ENCODE data around the gene DMXL1. TPM values are rescaled to one million over a fixed set of nuclear protein-coding genes. Genes with fewer than 3 reads are reported as not detected.

The DMXL1 gene
- total RNA-seq, 1 experiment from 2014 or later = 30.0 TPM

GRCh38 chr5:119174578-119175163, 103.8 kb downstream of the DMXL1 start:
- no peaks in the 10 kb centered on the region for H3K4me1 Mint-ChIP-seq (ENCODE audit: low read depth, unreplicated experiment)
- H3K36me3 ChIP-seq (ENCODE audit: control insufficient read depth, insufficient read depth, low read length) = no peaks in the 10 kb centered on the region
- H3K27me3 ChIP-seq (replicated peaks; ENCODE audit: control insufficient read depth, insufficient read depth, low read length) = no peaks in the 10 kb centered on the region
- H3K36me3 Mint-ChIP-seq (ENCODE audit: insufficient read depth, unreplicated experiment) = peaks cover 6% of the 10 kb centered on the region
- CTCF ChIA-PET = no interaction called here
- H3K4me3 ChIP-seq (ENCODE audit: low read depth, low read length) = no peak overlapping the region
- no peaks in the 10 kb centered on the region for H3K4me1 ChIP-seq
- intact Hi-C loops (cut with micrococcal nuclease; ENCODE audit: unreplicated experiment) = no loop called here
- H3K9me3 Mint-ChIP-seq (ENCODE audit: unreplicated experiment) = no peaks in the 10 kb centered on the region
- POLR2A ChIA-PET = no interaction called here
- no peaks in the 10 kb centered on the region for H3K9me3 ChIP-seq
- no TSS peak for BruUV-seq (replicated peaks)
- H3K27me3 Mint-ChIP-seq (ENCODE audit: insufficient read depth, unreplicated experiment) = no peaks in the 10 kb centered on the region
- TF ChIP-seq CTCF (IDR thresholded peaks at IDR 0.05; ENCODE audit: insufficient read depth in 1 of 2, low read depth in 1 of 2, low read length in 1 of 2, severe bottlenecking in 1 of 2, unreplicated experiment in 1 of 2) = no peak
- DNase-seq = no peak
- no peak overlapping the region for H3K4me3 Mint-ChIP-seq (ENCODE audit: unreplicated experiment)
- no peak overlapping the region for H3K27ac Mint-ChIP-seq (ENCODE audit: unreplicated experiment)

GRCh38 chr5:119176785-119177184, 105.9 kb downstream of the DMXL1 start:
- Mint-ChIP-seq H3K4me1 (ENCODE audit: low read depth, unreplicated experiment) (no peaks in the 10 kb centered on the region), H3K9me3 (ENCODE audit: unreplicated experiment) (no peaks in the 10 kb centered on the region), H3K27me3 (ENCODE audit: insufficient read depth, unreplicated experiment) (no peaks in the 10 kb centered on the region), H3K36me3 (ENCODE audit: insufficient read depth, unreplicated experiment) (peaks cover 6% of the 10 kb centered on the region), H3K4me3 (ENCODE audit: unreplicated experiment) (no peak overlapping the region), H3K27ac (ENCODE audit: unreplicated experiment) (no peak overlapping the region)
- H3K27me3 ChIP-seq (replicated peaks; ENCODE audit: control insufficient read depth, insufficient read depth, low read length) = no peaks in the 10 kb centered on the region
- no peaks in the 10 kb centered on the region for H3K4me1 ChIP-seq
- BruUV-seq (replicated peaks) = no TSS peak
- no peaks in the 10 kb centered on the region for H3K9me3 ChIP-seq
- H3K4me3 ChIP-seq (ENCODE audit: low read depth, low read length) = no peak overlapping the region
- no peak for TF ChIP-seq CTCF (IDR thresholded peaks at IDR 0.05; ENCODE audit: insufficient read depth in 1 of 2, low read depth in 1 of 2, low read length in 1 of 2, severe bottlenecking in 1 of 2, unreplicated experiment in 1 of 2)
- CTCF ChIA-PET = no interaction called here
- H3K36me3 ChIP-seq (ENCODE audit: control insufficient read depth, insufficient read depth, low read length) = no peaks in the 10 kb centered on the region
- POLR2A ChIA-PET = no interaction called here
- intact Hi-C loops (cut with micrococcal nuclease; ENCODE audit: unreplicated experiment) = no loop called here
- no peak for DNase-seq

- Mint-ChIP-seq H3K36me3 (ENCODE audit: insufficient read depth, unreplicated experiment) (peaks cover 6% of the 10 kb centered on the region), H3K27ac (ENCODE audit: unreplicated experiment) (no peak overlapping the region), H3K27me3 (ENCODE audit: insufficient read depth, unreplicated experiment) (no peaks in the 10 kb centered on the region), H3K9me3 (ENCODE audit: unreplicated experiment) (no peaks in the 10 kb centered on the region), H3K4me3 (ENCODE audit: unreplicated experiment) (no peak overlapping the region), H3K4me1 (ENCODE audit: low read depth, unreplicated experiment) (no peaks in the 10 kb centered on the region)
- no peak for TF ChIP-seq CTCF (IDR thresholded peaks at IDR 0.05; ENCODE audit: insufficient read depth in 1 of 2, low read depth in 1 of 2, low read length in 1 of 2, severe bottlenecking in 1 of 2, unreplicated experiment in 1 of 2)
- H3K4me3 ChIP-seq (ENCODE audit: low read depth, low read length) = no peak overlapping the region
- DNase-seq = no peak
- POLR2A ChIA-PET = no interaction called here
- H3K4me1 ChIP-seq = no peaks in the 10 kb centered on the region
- no peaks in the 10 kb centered on the region for H3K36me3 ChIP-seq (ENCODE audit: control insufficient read depth, insufficient read depth, low read length)
- BruUV-seq (replicated peaks) = no TSS peak
- H3K27me3 ChIP-seq (replicated peaks; ENCODE audit: control insufficient read depth, insufficient read depth, low read length) = no peaks in the 10 kb centered on the region
- H3K9me3 ChIP-seq = no peaks in the 10 kb centered on the region
- CTCF ChIA-PET = no interaction called here
- intact Hi-C loops (cut with micrococcal nuclease; ENCODE audit: unreplicated experiment) = no loop called here
Measured at GRCh38 chr5:119177226-119177625, 106.3 kb downstream of the DMXL1 start.
